NCI-H1417 (cell line): Measurements from ENCODE around the gene RFT1.

Experiments
- DNase-seq, 3 experiments: peaks; one replicate each; lab custom pipeline; 2025; lab: John Stamatoyannopoulos, UW

The RFT1 gene

GRCh38 chr3:53150247-53151085, 20.2 kb upstream of the RFT1 start:
- DNase-seq: no peak

- no peak for DNase-seq
Measured at GRCh38 chr3:53149699-53150098, 19.5 kb upstream of the RFT1 start.

GRCh38 chr3:53149006-53149690, 18.9 kb upstream of the RFT1 start:
- DNase-seq: no peak

GRCh38 chr3:53147903-53148400, 17.7 kb upstream of the RFT1 start:
- peak in 1 of 3 experiments; percentile 3 for DNase-seq

GRCh38 chr3:53147151-53147902, 17.1 kb upstream of the RFT1 start:
- DNase-seq: no peak

GRCh38 chr3:53146319-53146891, 16.2 kb upstream of the RFT1 start:
- DNase-seq: no peak

GRCh38 chr3:53145713-53146080, 15.5 kb upstream of the RFT1 start:
- DNase-seq: peak in 1 of 3 experiments; percentile 64

GRCh38 chr3:53144862-53145712, 14.9 kb upstream of the RFT1 start:
- DNase-seq: peak in 2 of 3 experiments; percentile 50 to 78

GRCh38 chr3:53144446-53144845, 14.2 kb upstream of the RFT1 start:
- no peak for DNase-seq

GRCh38 chr3:53142986-53143385, 12.8 kb upstream of the RFT1 start:
- DNase-seq: no peak

GRCh38 chr3:53140847-53141845, 10.9 kb upstream of the RFT1 start:
- DNase-seq: no peak

- DNase-seq: no peak
Measured at GRCh38 chr3:53139906-53140846, 9.9 kb upstream of the RFT1 start.

GRCh38 chr3:53137835-53138446, 7.7 kb upstream of the RFT1 start:
- no peak for DNase-seq

- DNase-seq: no peak
Measured at GRCh38 chr3:53137221-53137620, 7.0 kb upstream of the RFT1 start.

GRCh38 chr3:53134631-53135232, 4.5 kb upstream of the RFT1 start:
- DNase-seq: peak in 2 of 3 experiments; percentile 23 to 45

GRCh38 chr3:53132347-53132746, 2.1 kb upstream of the RFT1 start:
- DNase-seq: no peak

GRCh38 chr3:53131096-53131495, 861 bp upstream of the RFT1 start:
- no peak for DNase-seq

GRCh38 chr3:53129344-53129743, 891 bp downstream of the RFT1 start:
- DNase-seq: no peak
